ENCODE results near the gene GALNT13. TPM values are rescaled to one million over a fixed set of nuclear protein-coding genes. Genes with fewer than 3 reads are reported as not detected.

GALNT13 gene
- total and polyA plus RNA-seq, 2 donors (not counting 1 experiment from before 2014, with no cell fraction given) = not detected

DNA sequence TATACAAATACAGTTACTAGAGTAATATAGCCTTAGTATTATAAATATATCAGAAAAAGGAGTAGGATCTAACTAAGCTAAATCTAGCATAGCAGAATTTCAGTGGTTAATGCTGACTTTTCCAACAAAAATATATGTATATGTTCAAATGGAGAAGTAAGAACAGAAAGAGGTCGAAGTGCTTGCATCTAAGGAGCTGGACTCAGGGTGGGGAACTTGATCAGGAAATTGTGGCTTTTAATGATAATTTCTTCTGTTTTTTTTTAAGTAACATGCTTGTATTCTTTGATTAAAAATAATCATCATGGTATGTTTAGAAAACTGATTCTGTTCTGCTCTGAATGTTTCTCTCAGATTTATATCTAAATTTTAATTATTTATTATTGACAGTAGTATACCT lies 327.1 kb downstream of the GALNT13 start:
- TF ChIP-seq, protein P1, sequence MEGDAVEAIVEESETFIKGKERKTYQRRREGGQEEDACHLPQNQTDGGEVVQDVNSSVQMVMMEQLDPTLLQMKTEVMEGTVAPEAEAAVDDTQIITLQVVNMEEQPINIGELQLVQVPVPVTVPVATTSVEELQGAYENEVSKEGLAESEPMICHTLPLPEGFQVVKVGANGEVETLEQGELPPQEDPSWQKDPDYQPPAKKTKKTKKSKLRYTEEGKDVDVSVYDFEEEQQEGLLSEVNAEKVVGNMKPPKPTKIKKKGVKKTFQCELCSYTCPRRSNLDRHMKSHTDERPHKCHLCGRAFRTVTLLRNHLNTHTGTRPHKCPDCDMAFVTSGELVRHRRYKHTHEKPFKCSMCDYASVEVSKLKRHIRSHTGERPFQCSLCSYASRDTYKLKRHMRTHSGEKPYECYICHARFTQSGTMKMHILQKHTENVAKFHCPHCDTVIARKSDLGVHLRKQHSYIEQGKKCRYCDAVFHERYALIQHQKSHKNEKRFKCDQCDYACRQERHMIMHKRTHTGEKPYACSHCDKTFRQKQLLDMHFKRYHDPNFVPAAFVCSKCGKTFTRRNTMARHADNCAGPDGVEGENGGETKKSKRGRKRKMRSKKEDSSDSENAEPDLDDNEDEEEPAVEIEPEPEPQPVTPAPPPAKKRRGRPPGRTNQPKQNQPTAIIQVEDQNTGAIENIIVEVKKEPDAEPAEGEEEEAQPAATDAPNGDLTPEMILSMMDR (IDR thresholded peaks at IDR 0.05) = no peak
- TF ChIP-seq EZH2 (IDR thresholded peaks at IDR 0.05; ENCODE audit: borderline replicate concordance, insufficient read depth, low read depth, low read length, poor library complexity, severe bottlenecking) = no peak
- intact Hi-C loops (cut with micrococcal nuclease) = no loop called here
- POLR2A ChIA-PET = no interaction called here

DNA sequence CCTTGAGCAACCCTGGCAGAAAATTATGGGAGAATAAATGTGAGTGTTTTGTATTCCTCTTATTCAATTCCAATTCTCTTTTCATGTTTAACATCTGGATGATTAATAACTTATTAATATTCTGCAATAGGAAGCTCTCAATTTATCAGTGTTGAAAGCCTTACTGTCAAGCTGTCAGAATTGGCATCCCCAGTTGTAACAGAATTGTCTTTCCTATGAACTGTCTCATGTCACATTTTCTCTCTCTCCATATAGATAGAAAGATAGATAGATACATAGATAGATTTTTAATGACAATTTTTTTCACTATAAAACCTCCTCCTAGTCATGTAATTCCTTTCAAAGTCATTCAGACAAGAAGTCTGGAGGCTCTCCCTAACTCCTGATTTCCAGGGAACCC lies 331.5 kb downstream of the GALNT13 start:
- DNase-seq (no peak), ATAC-seq (ENCODE audit: low read depth) (no peak)
- no peaks in the 10 kb centered on the region for H3K4me1 ChIP-seq (ENCODE audit: control insufficient read depth in 2 of 2, insufficient read depth in 2 of 2, low read length in 2 of 2)
- no peak overlapping the region for H2AFZ ChIP-seq (ENCODE audit: insufficient read depth, low read depth, low read length, poor library complexity, severe bottlenecking)
- Mint-ChIP-seq H3K27ac (no peak overlapping the region), H3K4me3 (no peak overlapping the region), H3K9me3 (ENCODE audit: insufficient read depth) (no peaks in the 10 kb centered on the region), H3K27me3 (no peaks in the 10 kb centered on the region), H3K4me1 (no peaks in the 10 kb centered on the region)
- ChIA-PET POLR2A (no interaction called here), CTCF (no interaction called here)
- no peak overlapping the region for H3K27ac ChIP-seq (ENCODE audit: low read length in 2 of 2)
- H3K4me3 ChIP-seq (ENCODE audit: control extremely low read depth in 1 of 5, extremely low read depth in 1 of 5, insufficient read depth in 1 of 5, low read depth in 2 of 5, low read length in 4 of 5) = no peak overlapping the region
- H3K79me2 ChIP-seq (ENCODE audit: control insufficient read depth, insufficient read depth, low read length) = no peaks in the 10 kb centered on the region
- no peaks in the 10 kb centered on the region for H3K36me3 ChIP-seq (replicated peaks in 1 of 2; ENCODE audit: control extremely low read depth in 1 of 2, control insufficient read depth in 1 of 2, extremely low read depth in 1 of 2, insufficient read depth in 2 of 2, low read length in 1 of 2)
- no peaks in the 10 kb centered on the region for H3K27me3 ChIP-seq (replicated peaks in 1 of 4; ENCODE audit: control extremely low read depth in 1 of 4, control insufficient read depth in 3 of 4, insufficient read depth in 4 of 4, low read length in 3 of 4)
- no peaks in the 10 kb centered on the region for H4K20me1 ChIP-seq (ENCODE audit: control insufficient read depth, insufficient read depth, low read length, poor library complexity, severe bottlenecking)
- TF ChIP-seq, protein P1 (IDR thresholded peaks at IDR 0.05) = no peak
- TF ChIP-seq EZH2 (IDR thresholded peaks at IDR 0.05; ENCODE audit: borderline replicate concordance, insufficient read depth, low read depth, low read length, poor library complexity, severe bottlenecking) = no peak
- peaks cover 0 to 3% (median 0%) of the 10 kb centered on the region in 3 donors for H3K9me3 ChIP-seq (ENCODE audit: control extremely low read depth in 1 of 3, control insufficient read depth in 2 of 3, insufficient read depth in 1 of 3, low read length in 2 of 3)
- no peak overlapping the region for H3K4me2 ChIP-seq (replicated peaks; ENCODE audit: low read depth, low read length, poor library complexity, severe bottlenecking)
- intact Hi-C loops (cut with micrococcal nuclease) = no loop called here
- no peak overlapping the region for H3K9ac ChIP-seq (ENCODE audit: low read length)

More for the DNA sequence above, 327.1 kb downstream of the GALNT13 start:
- no peak overlapping the region for H3K4me3 ChIP-seq (ENCODE audit: control extremely low read depth in 1 of 5, extremely low read depth in 1 of 5, insufficient read depth in 1 of 5, low read depth in 2 of 5, low read length in 4 of 5)
- no peaks in the 10 kb centered on the region for H3K36me3 ChIP-seq (replicated peaks in 1 of 2; ENCODE audit: control extremely low read depth in 1 of 2, control insufficient read depth in 1 of 2, extremely low read depth in 1 of 2, insufficient read depth in 2 of 2, low read length in 1 of 2)
- no peak overlapping the region for H3K4me2 ChIP-seq (replicated peaks; ENCODE audit: low read depth, low read length, poor library complexity, severe bottlenecking)
- no peak overlapping the region for H2AFZ ChIP-seq (ENCODE audit: insufficient read depth, low read depth, low read length, poor library complexity, severe bottlenecking)
- no peak overlapping the region for H3K9ac ChIP-seq (ENCODE audit: low read length)
- H3K4me1 Mint-ChIP-seq = no peaks in the 10 kb centered on the region
- no peaks in the 10 kb centered on the region for H4K20me1 ChIP-seq (ENCODE audit: control insufficient read depth, insufficient read depth, low read length, poor library complexity, severe bottlenecking)
- ATAC-seq (ENCODE audit: low read depth) = no peak
- DNase-seq = no peak
- H3K4me1 ChIP-seq (ENCODE audit: control insufficient read depth in 2 of 2, insufficient read depth in 2 of 2, low read length in 2 of 2) = no peaks in the 10 kb centered on the region
- no peak overlapping the region for H3K27ac ChIP-seq (ENCODE audit: low read length in 2 of 2)
- no peaks in the 10 kb centered on the region for H3K27me3 Mint-ChIP-seq
- no peak overlapping the region for H3K4me3 Mint-ChIP-seq
- CTCF ChIA-PET = no interaction called here
- no peaks in the 10 kb centered on the region for H3K9me3 ChIP-seq (ENCODE audit: control extremely low read depth in 1 of 3, control insufficient read depth in 2 of 3, insufficient read depth in 1 of 3, low read length in 2 of 3)
- no peaks in the 10 kb centered on the region for H3K79me2 ChIP-seq (ENCODE audit: control insufficient read depth, insufficient read depth, low read length)
- H3K27me3 ChIP-seq (replicated peaks in 1 of 4; ENCODE audit: control extremely low read depth in 1 of 4, control insufficient read depth in 3 of 4, insufficient read depth in 4 of 4, low read length in 3 of 4) = no peaks in the 10 kb centered on the region
- no peaks in the 10 kb centered on the region for H3K9me3 Mint-ChIP-seq (ENCODE audit: insufficient read depth)
- no peak overlapping the region for H3K27ac Mint-ChIP-seq
- no CpG with 5 or more reads among the region's 1 CpG for WGBS (ENCODE audit: insufficient coverage)
